Measurements from ENCODE around the gene MYBPHL.

MYBPHL gene, protein sequence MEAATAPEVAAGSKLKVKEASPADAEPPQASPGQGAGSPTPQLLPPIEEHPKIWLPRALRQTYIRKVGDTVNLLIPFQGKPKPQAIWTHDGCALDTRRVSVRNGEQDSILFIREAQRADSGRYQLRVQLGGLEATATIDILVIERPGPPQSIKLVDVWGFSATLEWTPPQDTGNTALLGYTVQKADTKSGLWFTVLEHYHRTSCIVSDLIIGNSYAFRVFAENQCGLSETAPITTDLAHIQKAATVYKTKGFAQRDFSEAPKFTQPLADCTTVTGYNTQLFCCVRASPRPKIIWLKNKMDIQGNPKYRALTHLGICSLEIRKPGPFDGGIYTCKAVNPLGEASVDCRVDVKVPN

DNA sequence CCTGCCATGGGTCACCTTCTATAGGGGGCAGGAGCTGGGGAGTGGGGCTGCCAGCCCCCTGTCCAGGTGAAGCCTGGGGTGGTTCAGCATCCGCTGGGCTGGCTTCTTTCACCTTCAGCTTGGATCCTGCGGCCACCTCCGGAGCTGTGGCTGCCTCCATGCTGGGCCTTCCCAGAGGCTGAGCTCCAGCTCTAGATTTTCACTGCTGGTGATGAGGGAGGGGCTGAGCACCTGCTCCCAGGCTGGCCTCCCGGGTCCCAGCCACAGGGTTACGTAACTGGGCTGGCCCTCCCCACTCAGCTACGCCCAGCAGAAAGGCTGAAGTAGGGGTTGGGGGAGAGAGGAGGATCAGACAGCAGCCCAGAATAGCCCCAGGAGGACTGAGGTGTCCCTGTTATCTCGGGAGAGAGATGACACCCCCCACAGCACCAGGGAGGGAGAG lies at the start of gene MYBPHL:
TSS of gene MYBPHL (minus strand) at position 180 of the 442 bp plus-strand sequence. CDS start at position 160, 20 bp downstream.
- no peak for DNase-seq

DNA sequence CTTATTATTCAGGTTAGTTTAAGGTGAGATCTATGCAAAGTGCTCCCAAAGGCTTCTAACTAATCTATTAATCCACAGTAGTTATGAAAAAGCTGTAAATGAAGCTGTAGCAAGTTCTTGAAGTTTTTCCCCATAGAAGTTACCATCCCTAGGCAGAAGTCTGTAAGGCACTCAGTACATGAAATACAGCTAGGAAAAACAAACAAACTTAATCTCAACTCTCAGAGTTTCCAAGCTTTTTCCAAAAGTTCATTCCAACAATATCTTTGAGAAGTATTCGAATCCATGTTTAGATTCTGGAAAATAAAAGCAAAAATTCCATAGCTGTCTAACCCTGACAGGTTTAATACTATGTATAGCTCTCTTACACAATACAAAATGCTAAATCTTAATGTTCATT lies 49.7 kb upstream of the MYBPHL start:
- no peak for DNase-seq

DNA sequence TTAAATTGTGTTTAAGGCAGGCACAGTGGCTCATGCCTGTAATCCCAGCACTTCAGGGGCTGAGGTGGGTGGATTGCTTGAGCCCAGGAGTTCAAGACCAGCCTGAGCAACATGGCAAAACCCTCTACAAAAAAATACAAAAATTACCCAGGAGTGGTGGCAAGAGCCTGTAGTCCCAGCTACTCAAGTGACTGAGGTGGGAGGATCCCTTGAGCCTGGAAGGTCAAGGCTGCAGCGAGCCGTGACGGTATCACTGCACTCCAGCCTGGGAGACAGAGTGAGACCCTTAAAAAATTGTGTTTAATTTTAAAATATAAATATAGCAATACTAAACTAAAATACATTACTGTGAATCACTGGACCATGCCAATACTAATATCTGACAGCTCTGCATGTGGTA lies 48.1 kb upstream of the MYBPHL start:
- DNase-seq, result no peak

- no peak for DNase-seq
These were observed 44.6 kb upstream of the MYBPHL start for GRCh38 chr1:109351457-109351856.

DNA sequence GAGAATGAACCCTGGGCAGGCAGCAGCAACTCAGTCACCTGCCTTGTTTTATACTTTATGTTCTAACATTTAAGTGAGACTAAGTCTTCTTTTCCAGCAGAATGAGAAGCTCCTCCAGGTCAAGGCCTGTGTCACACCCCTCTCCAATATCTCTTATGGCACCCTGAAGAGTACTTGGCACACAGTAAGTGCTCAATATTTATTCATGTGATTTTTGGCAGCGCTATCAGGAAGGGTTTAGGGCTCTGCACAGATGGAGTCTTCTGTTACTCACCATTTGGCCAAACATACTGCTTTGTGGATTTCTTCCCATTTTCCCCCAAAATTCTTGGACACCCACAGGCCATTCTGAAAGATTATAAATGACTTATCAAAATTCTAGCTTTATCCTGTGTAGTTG lies 43.8 kb upstream of the MYBPHL start:
- no peak for DNase-seq

GRCh38 chr1:109350182-109350581 lies 43.4 kb upstream of the MYBPHL start:
- no peak for DNase-seq

DNA sequence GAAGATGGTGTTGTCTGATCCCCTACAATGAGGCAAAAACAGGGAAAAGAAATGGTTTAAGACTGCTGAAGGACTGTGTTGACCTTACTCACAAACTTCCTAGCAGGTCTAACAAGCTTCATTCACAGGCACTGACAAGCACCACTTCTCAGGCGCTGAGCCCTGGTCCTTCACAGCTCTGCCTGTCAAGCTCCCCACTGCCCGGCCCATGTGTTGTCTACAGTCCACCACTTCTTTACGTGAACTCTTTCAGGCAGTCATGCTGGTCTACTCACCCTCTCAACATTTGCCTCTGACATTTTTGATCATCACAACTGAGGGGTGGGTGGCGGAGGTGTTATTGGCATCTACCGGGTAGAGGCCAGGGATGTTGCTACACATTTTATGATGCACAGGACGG lies 40.7 kb upstream of the MYBPHL start:
- no peak for DNase-seq

GRCh38 chr1:109341944-109342930 lies 35.4 kb upstream of the MYBPHL start:
- DNase-seq, result no peak

DNA sequence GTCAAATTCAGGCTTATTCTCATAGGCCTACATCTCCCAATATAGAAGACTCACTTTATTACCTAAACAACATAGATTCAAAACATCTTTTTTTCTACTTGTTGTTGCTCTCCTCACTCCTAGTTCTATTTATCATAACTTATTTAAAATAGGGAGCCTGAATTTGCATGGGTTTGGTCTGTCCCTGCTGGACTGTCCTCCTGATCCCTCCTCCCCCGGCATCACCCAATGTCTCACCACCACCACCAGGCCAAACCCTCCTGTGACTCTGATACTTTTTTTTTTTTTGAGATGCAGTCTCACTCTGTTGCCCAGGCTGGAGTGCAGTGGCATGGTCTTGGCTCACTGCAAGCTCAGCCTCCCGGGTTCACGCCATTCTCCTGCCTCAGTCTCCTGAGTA lies 31.8 kb upstream of the MYBPHL start:
- DNase-seq, result no peak

GRCh38 chr1:109338091-109338490 lies 31.3 kb upstream of the MYBPHL start:
- DNase-seq, result no peak

- DNase-seq, result no peak
These were observed 28.3 kb upstream of the MYBPHL start for GRCh38 chr1:109335091-109335490.

- DNase-seq, result no peak
These were observed 24.3 kb upstream of the MYBPHL start for GRCh38 chr1:109331113-109331512.

DNA sequence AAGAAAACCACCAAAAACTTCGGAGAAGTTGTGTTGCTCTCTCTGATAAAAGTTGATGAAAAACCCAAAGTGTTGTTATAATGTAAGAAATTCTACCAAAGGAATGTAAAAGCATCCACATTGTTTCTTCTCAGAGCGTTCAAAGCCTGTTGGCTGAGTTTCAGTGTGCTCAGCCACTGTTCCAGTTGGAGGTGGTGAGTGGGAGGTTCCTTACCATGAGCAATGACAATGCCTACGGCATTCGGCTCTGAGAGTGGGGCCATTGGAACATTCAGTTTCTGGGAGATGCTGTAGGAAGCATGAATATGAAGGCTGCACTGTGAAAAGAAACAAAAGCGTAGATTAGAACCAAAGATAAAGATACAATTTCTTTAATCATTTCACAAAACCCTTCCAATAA lies 20.5 kb upstream of the MYBPHL start:
- no peak for DNase-seq

- DNase-seq, result no peak
These were observed 16.2 kb upstream of the MYBPHL start for GRCh38 chr1:109322974-109323373.

- no peak for DNase-seq
These were observed 12.3 kb upstream of the MYBPHL start for GRCh38 chr1:109319114-109319513.

DNA sequence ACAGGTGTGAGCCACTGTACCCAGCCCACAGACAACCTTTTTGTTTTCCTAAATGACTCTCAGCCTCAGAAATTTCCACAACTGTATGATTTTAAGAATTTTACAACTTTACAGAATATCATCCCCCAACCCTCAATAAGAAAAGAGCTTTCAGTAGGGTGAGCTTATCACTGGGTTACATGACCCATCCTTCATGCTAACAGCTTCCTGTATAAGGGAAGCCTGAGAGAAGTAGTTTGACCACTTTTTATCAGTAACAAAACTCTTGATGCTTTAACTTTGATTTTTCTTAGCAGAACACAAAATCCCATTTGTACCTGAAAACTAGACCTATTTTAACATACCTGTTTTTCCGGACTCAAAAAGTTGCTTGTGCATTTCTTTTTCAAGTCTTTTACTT lies 9.7 kb upstream of the MYBPHL start:
- DNase-seq, result no peak

DNA sequence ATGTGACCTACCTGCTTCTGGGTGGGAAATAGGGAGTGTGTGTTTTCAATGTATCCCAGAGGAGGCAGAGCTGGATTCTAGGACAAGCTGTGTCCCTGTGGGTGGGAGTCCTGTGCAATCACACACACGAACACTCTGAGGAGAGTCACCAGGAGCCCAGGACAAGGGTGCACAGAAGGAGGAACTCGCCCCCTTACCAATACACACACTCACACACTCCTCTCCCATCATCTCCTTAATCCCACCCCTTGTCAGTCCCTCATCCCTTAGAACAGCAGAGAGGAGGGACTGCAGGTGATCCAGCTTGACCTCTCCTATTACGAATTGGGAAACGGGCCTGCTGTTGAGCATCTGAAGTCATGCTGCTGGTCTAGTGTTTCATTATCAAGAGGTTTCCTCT lies 8.5 kb upstream of the MYBPHL start:
- no peak for DNase-seq

GRCh38 chr1:109314795-109315194 lies 8.0 kb upstream of the MYBPHL start:
- no peak for DNase-seq

DNA sequence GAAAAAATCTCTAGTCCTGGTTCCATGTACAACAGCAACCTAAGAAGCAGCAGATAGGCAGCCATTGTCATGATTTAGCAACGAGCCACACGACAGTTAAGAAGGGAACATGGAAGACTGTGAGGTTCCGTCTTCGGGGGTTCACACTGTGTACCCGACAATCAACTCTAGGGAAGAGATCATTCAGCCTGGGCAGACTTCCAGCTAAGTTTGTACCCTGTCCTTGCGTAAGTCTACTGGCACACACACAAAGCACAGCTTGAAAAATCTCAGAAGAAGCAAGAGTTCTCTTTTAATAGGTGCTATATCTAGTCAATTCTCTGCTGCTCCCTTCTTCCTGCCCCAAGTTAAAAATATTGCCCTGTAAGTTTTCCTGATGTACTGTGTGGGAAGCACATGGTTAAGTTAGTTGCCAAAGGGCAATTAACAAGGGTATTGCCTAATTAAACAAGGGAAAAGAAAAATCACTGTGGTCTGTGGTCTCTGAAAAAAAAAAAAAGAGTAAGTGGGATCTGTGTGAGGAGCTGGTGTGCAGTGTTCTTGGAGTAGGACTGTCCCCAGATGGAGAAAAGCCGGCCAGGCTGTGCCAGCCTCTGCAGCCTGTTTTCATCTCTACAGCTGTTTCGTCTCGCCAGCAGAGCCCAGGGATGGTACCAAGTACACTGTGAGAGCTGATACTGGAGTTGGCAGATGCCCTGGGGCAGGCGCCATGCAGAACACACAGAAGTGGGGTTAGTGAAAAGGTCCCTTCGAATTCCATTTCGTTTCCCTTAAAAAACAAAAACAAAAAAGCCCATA lies 6.4 kb upstream of the MYBPHL start:
- no peak for DNase-seq

DNA sequence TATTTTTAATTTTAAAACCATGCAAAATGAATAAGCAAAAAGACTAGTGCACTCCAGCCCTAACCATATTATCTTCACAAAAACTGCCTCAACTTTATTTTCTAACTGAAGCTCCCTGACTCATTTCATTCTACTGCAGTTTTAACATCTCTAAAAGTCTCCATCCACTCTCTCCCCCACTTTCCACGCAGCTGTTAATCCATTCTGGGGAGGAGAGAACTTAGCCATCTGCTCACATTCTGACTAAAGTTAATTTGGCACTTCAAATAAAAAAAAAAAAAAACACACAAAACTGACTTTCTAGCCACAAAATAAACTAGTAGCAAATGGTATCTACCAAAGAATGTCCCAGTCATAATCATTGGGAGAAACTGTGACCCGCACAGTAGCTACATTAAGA lies 5.4 kb upstream of the MYBPHL start:
- DNase-seq, result no peak

GRCh38 chr1:109309347-109309746 lies 2.5 kb upstream of the MYBPHL start:
- no peak for DNase-seq

GRCh38 chr1:109307274-109308021 lies 637 bp upstream of the MYBPHL start:
- no peak for DNase-seq

Measured in stimulated activated CD4-positive, alpha-beta T cell treated with anti-CD3 and anti-CD28 coated beads, Interleukin-12 subunit alpha, Interleukin-12 subunit beta, amount 100 ng/mL, for 4 hours (primary cell).